SHP77 treated with DMSO at 0.1 percent for 48 hours (cell line): ENCODE data around the gene TPCN1.
A peak's percentile ranks its signal among the peaks of the same experiment; 100 is the strongest.

Experiments
- DNase-seq: peaks from one replicate; lab custom pipeline; 2025; lab: John Stamatoyannopoulos, UW

TPCN1 gene

GRCh38 chr12:113314121-113314529, 92.9 kb downstream of the TPCN1 start:
- DNase-seq = no peak

- no peak for DNase-seq
Measured at GRCh38 chr12:113315358-113315757, 94.1 kb downstream of the TPCN1 start.

- no peak for DNase-seq
Measured at GRCh38 chr12:113316155-113316554, 94.9 kb downstream of the TPCN1 start.

GRCh38 chr12:113317122-113317521, 95.9 kb downstream of the TPCN1 start:
- DNase-seq = no peak

- no peak for DNase-seq
Measured at GRCh38 chr12:113318046-113318656, 96.9 kb downstream of the TPCN1 start.

GRCh38 chr12:113318900-113319628, 97.8 kb downstream of the TPCN1 start:
- DNase-seq = no peak

GRCh38 chr12:113320401-113320800, 99.1 kb downstream of the TPCN1 start:
- no peak for DNase-seq

- DNase-seq = no peak
Measured at GRCh38 chr12:113322343-113322742, 101.1 kb downstream of the TPCN1 start.

- DNase-seq = no peak
Measured at GRCh38 chr12:113325916-113326315, 104.7 kb downstream of the TPCN1 start.

- no peak for DNase-seq
Measured at GRCh38 chr12:113326775-113327395, 105.6 kb downstream of the TPCN1 start.

- DNase-seq = no peak
Measured at GRCh38 chr12:113328368-113328889, 107.2 kb downstream of the TPCN1 start.

- DNase-seq = no peak
Measured at GRCh38 chr12:113329022-113329790, 107.9 kb downstream of the TPCN1 start.

- DNase-seq = no peak
Measured at GRCh38 chr12:113329791-113330417, 108.6 kb downstream of the TPCN1 start.

GRCh38 chr12:113330505-113330904, 109.2 kb downstream of the TPCN1 start:
- DNase-seq = no peak

GRCh38 chr12:113332688-113333417, 111.6 kb downstream of the TPCN1 start:
- no peak for DNase-seq

GRCh38 chr12:113333418-113333750, 112.1 kb downstream of the TPCN1 start:
- DNase-seq = no peak

- DNase-seq = no peak
Measured at GRCh38 chr12:113333877-113334785, 112.9 kb downstream of the TPCN1 start.

- peak; percentile 87 for DNase-seq
Measured at GRCh38 chr12:113334786-113335539, 113.7 kb downstream of the TPCN1 start, which contains the start of gene SLC8B1. TSS of gene SLC8B1 (minus strand) at chr12:113335109. CDS start at chr12:113332878, 2,231 bp downstream.

GRCh38 chr12:113339540-113339939, 118.3 kb downstream of the TPCN1 start:
- DNase-seq = no peak
